GM19240 (cell line): ENCODE data around the gene AMOTL1.

Source experiments
- DNase-seq: peaks from one replicate; pipeline ENCODE4 v3.0.0; 2011; ENCODE audit warnings: low spot score; ENCODE audit not compliant: insufficient read length

Gene AMOTL1, protein sequence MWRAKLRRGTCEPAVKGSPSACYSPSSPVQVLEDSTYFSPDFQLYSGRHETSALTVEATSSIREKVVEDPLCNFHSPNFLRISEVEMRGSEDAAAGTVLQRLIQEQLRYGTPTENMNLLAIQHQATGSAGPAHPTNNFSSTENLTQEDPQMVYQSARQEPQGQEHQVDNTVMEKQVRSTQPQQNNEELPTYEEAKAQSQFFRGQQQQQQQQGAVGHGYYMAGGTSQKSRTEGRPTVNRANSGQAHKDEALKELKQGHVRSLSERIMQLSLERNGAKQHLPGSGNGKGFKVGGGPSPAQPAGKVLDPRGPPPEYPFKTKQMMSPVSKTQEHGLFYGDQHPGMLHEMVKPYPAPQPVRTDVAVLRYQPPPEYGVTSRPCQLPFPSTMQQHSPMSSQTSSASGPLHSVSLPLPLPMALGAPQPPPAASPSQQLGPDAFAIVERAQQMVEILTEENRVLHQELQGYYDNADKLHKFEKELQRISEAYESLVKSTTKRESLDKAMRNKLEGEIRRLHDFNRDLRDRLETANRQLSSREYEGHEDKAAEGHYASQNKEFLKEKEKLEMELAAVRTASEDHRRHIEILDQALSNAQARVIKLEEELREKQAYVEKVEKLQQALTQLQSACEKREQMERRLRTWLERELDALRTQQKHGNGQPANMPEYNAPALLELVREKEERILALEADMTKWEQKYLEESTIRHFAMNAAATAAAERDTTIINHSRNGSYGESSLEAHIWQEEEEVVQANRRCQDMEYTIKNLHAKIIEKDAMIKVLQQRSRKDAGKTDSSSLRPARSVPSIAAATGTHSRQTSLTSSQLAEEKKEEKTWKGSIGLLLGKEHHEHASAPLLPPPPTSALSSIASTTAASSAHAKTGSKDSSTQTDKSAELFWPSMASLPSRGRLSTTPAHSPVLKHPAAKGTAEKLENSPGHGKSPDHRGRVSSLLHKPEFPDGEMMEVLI

DNA sequence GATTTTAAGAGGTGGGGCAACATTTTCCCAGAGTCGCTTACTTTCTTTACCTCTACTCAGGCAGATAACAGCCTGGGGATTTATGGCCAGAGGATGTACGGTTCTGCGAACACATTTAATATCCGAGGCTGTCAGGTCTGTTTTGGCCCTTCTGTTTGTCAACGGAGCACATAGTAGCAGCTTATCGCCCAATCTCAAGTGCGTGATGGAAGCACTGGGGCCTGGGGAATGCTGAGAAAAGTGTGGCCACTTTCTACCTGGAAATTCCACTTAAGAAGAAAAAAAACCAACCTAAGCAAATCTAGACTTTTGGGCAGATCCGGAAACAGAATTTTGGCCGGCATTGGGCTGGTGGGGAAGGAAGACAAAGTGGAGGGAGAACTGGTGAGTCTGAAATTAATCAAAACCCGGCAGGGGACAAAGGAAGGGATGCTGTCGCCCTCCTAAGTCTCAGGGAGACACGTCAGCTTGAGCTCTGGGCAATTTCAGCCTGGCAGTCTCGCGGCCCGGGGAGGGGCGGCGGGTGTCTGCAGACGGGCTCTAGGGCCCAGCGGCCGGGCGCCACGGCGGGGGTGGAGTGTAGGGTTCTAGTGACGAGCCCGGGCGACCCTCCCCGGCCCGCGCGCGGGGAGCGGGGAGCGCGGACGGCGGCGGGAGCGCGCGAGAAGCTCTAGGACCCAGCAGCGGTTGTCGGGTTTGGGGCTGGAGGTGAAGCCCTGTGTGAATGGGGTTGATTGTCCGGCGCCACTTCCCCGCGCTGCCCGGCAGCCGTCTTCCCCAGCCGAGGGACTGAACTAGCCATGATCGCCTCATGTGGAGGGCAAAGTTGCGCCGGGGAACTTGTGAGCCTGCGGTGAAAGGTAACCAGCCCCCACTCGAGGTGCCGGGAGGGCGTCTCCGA, at the start of gene AMOTL1:
Gene AMOTL1 (plus strand): TSS at position 656 of the 901 bp plus-strand sequence. CDS start 156 bp downstream, at position 812.
- no peak for DNase-seq

DNA sequence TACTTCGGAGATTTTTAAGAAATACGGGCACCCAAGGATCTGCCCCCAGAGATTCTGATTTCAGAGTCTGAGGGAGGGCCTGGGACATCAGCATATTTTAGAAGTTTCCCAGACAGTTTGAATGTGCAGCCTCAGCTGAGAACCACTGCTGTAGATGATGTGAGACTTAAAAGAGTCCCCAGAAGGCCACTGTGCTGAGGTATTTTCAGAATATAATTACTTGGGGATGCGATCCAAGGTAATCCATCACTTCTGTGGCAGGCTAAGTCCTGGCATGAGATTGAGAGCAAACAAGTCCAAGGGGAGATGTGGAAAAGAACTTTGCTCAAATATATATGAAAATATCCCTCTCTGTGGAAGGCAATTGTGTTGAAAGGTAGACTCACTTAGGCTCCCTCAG, 48.3 kb upstream of the AMOTL1 start:
- DNase-seq, result no peak

DNA sequence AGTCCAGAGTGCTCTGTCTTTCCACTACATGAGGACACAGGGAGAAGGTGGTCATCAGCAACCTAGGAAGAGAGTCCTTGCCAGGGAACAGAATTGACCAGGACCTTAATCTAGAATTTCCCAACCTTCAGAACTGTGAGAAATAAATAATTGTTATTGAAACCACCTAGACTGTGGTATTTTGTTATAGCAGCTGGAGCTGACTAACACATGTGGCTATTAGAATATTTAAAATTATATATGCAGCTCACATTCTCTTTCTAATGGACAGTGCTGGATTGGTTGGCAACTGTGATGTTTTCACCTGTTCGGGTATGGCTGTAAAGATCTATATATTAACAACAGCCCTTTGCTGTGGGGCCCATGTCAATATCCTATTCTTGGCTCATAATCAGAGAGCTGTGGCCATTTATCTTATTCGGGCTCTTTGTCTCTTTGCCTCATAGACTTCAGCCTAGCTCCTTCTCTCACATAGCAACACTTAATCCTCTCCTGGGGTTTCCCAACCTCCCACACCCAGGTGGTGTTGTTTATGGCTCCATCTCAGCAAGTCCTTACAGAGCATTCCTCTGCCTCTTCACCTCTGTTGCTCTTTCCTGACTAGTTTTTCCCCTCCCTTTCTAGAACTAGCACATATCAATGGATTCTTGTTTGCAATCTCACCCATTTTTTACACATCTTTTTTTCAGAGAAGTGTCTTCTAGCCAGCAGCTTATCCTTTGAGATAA, 46.4 kb upstream of the AMOTL1 start:
- no peak for DNase-seq

DNA sequence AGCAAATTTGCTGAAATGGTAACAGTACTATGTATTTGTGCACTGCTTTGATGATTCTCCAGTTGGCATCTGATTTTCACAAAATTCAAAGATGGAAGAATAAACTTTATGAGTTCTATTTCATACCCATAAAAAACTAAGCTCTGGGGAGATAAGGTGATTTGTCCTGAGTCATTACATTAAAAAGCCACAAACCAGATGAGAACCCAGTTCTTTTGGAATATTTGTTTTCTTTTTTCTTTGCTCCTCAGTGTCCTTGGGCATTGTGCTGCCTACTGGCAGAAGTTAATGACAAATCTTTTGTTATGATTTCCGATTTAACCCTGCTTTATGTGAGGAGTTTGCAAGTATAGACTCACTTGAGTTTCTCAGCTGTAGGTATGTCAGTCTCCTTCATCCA, 45.4 kb upstream of the AMOTL1 start:
- DNase-seq, result no peak

DNA sequence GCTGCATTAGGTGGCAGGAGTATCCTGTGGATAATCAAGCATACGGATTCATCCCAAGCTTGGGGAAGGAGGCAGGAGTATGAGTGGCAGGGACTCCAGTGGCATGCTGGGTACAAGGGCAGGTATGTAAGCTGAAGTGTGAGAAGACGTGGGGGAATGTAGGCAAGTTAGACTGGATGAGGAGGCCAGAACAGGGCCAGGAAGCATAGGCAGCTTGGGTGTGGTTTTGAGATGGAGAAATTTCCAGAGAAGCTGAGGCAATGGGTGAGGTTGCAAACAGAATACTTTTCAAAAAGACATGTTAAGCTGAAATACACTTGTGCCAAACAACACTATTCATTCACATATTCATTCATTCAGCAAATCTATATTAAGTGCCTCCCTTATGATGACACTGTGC, 43.1 kb upstream of the AMOTL1 start:
- DNase-seq, result no peak

DNA sequence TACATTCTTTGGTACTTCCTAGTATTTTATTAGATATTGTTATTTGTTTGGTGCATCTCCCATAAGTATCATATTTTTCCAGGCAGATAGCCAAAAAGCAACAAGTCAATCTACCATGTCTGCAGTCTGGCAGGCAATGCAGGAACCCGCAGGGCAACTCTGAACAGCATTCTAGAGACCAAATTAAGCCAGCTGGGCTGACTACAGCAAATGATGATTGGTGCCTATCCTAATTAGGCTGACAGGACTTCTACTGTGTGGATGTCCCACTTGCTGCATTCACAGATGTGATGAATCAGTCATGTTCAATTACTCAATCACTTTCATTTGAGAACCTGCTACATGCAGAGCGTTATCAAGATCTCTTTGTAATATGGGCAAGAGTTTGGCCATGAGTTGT, 40.3 kb upstream of the AMOTL1 start:
- DNase-seq, result no peak

DNA sequence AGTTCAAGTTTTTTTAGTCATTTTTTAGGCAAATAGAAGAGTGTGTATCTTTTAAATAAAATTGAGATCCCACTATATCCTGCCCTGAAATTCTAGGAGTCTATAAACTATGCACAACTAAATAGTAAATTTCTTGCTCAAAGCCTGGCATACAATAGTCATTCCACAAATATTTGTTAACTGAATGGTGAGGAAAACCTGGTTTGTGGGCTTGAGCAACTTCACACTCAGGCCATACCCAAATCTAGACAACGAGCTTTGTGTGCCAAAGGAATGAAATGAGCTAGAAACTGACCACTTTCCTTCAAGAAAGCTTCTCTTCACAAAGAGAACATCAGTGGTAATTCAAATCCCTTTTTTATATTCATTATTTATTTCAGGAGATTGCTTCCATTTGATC, 39.6 kb upstream of the AMOTL1 start:
- DNase-seq, result no peak

DNA sequence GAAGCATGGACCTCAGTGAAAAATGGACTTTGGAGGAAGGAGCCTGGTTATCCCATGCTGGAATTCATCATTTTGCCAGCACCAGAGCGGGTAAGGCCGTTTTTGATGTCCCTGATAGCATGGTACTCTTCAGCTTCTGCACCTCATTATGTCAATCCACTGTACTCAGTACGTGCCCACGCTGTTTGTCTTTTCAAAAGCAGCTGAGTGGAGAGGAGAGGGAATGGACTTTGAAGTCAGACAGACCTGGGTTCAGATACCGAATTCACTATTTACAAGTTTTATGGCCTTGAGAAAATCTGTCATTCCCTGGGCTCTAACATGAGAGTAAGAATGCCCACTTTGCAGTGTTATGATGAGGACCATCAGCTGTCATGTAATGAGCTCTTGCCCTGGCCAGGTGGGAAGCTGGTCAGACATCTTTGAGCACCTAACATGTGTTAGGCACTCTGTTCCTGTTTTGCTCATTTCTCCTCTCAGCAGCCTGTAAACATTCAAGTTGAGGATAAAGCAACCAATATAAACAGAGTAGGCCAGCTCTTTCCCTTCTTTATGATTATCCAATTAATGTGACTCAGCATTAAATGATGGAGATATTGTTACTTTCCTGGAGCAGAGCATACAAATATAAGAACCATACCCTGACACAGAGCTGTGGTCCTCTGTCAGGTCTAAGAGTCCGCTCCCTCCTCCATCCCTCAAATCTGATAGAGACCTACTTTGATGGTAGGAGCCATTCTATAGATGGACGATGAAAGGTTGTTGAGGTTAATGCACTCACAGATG, 39.0 kb upstream of the AMOTL1 start:
- DNase-seq, result no peak

DNA sequence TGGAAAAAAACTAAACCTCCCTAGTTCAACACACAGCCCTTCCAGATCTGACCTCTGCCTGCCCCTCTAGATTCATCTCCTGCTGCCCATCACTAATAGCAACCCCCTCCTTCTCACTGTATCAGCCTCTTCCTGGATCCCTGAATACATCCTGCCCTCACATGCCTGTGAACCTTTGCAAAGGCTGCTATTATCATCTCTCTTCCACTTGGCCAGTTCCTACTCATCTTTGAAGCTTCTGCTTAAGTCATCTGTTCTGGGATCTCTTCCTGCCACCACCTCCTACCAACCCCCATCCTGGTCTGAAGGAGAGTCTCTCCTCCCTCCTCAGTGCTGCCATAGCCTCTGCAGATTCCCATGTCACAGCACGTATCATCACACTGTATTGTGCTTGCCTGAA, 38.0 kb upstream of the AMOTL1 start:
- DNase-seq, result no peak

DNA sequence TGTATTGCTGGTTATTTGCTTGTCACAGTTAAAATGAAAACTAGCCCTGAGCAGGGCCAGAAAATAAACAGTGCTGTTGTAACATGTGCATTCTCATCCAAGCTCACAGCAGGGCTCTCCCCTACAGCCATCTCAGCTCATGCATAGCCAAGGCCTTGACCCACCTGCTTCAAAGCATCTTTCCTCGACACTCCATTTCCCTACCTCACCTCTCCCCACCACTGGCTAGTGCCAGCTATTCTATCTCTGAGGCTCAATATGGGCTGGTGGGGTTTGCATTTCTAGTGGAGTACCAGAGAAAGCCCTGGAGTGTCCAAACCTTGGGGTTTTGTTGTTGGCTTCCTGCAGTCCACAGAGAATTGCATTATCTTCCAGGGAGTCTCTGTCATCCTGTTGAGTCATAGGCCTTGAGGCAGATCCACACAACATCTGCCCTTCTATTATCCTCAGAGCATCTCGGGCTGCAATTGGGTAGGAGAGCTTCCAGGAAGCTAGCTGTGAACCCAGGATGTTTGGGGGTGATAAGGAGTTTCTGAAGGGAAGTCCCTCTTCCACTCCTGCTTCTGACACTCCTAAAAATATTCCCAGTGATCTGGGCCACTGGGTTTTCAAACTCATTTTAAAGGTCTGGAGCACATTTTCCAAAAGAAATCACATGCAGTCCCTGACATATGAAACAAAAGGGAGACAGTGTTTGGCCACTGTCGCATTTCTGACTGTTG, 36.1 kb upstream of the AMOTL1 start:
- no peak for DNase-seq

DNA sequence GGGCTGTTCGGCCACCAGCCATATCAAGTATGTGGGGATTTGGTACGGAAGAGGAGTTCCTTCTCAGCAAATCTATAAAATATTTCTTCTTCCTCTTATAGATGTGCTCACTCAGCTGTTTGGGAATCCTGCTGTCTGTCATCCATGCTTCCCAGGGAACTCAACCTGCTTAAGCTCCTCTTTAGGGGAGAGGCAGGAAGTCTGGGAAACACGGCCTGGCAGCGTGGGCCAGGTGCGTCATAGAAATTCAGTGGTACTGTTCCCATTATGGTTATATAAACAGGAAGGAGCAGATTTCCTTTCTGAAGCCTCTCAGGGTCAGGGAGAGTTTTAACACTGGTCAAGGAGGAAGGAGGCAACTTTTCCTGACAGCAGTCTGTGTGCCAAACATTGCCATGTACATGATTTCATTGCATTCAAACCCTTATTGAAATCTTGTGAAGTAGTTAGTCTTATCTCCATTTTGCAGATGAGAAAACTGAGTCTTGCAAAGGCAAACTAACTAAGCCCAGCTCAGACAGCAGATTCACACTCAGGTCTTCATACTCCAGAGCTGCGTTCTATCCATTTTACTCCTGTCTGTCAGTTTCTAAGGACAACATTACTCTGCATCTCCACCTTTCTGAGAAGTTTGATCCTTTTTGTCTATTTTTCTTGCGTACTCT, 35.4 kb upstream of the AMOTL1 start:
- DNase-seq, result no peak

DNA sequence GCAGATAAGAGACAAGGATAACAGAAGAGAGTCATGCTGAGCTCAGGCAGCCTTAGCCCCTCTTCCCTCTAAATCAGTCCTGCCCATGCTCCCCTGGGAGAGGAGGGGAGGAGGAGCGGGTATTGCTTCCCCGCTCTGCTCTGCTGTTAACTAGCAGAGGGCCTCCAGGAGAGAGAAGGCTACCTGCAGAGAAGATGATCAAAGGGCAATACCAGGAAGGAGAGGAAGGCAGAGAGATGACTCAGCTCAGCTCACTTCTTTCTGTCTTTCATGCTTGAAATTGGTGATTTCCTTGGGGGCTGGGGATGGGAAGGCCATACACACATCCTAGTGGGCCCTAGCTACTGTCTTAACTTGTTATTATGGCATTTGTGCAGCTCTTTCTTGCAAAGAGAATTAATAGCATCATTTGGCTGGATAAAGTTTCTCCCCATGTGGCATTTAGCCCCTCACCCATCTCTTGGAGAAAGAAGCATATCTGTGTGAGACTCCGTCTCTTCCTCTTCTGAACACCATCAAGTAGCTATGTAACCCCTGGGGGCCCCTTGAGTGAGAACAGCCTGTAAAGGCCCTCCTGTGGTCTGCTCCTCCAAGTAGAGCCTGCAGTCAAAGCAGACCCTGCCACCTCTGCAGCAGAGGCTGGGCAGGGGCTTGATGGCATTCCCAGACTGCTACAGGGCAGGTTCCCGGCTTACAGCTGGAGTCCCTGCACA, 33.4 kb upstream of the AMOTL1 start:
- no peak for DNase-seq

DNA sequence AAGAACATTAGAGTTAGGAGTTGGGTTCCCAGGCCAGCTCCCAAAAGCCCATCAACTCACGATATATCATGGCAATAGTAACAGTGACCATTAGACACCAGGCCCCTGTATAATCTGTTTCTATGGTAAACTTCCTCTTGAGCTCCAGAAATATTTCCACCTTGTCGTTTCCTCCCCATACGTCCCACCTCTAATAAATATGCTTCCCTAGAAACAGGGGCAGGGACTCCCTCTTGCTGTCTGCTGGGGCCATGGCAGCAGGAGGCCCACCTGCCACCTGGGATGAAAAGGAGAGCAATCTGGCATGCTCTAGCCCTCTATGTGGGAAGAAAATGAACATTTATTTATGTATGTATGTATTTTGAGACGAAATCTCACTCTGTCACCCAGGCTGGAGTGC, 32.2 kb upstream of the AMOTL1 start:
- no peak for DNase-seq

DNA sequence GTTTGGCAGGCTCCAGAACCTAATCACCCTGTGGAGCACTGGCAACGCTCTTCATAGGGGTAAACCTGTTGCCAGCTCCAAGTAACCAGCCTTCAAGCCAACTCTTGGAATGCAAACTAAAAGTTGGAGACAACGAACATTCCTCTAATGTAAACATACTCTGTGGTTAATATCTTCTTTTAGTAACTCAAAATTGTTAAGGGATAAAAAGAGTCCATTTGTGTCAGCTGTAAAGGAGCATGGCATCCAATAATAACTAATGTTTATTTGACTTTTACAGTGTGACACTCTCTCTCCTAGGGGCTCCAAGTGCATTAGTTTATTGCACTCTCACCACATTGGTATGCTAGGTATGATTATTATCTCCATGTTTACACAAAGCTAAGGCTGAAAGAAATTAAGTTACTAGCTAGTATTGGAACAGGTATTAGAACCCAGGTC, 31.0 kb upstream of the AMOTL1 start:
- DNase-seq, result no peak

DNA sequence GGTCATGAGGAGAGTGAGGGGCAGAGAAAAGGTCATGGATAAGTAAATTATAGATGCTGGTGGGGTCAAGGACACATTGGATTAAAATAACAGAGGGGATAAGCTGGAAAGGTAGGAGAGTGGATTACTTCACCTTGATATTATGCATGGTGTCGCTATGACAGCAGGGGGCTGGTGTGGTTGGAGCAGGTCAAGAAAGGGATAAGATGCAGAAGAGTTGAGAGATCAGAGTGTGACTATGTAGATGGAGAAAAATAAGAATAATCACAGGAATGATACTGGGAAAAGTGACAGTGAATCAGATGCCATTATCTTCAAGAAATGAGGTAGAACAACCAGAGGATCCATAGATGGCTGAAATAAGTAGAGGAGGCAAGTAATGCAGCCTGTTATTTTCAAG, 29.4 kb upstream of the AMOTL1 start:
- DNase-seq, result no peak

DNA sequence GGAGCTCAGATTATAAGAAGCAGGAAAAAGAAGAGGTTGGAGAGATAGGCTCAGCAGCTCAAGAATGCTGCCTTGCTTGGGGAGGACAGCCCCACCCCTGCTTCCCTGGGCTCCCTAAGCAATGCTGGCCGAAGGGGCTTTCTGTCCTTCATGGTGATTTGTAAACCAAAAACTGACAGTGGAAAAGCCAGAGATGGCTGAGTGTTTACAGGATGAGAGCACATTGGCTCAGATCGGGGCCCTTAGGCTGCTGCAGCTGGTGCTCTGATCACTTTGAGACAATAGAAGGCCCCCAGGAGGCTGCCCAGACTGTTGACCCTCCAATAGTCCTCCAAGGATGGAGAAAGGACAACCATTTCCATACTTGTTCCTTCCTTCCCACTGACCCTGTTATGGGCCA, 28.8 kb upstream of the AMOTL1 start:
- DNase-seq, result no peak

DNA sequence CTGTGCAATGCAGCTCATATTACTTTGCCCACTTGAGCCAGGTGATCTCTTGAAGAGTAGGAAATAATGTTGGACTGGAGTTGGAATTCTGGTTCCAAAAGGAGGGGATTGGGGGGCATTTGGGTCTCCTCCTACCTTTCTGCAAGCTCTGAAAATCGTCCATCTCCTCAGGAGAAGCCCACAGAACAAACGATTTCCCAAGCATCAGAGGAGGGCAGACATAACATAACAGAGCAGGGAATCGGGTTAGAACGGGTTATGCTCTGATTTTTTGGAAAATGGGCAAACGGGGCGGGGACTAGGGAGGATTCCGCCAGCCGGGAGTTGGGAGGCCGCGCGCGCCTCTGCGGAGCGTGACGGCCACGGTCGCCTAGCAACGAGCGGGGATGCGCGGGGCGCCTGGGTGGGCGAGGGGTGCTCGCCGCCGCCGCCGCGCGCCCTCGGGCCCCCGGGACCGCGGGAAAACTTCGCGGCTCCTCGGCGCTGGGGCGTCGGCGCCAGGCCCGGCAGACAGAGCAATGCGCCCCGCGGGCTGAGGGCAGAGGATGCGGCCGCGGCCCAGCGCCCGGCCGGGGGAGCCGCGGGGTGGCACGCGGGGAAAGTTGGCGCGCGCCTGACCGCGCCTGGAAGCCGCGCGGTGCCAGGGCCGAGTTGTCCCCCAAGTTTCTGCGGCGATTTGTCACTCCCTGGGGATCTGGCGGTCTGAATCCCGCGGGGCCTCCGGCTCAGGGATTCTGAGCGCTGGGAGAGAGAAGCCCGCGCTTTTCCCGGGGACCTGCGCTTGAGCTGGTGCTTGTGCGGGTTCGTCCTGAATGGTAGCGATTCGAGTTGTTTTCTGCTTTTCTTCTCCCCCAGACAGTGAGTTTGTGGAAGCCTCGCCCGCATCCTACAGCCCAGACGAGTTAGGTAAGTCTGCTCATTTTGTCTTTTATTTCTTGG, 27.8 kb upstream of the AMOTL1 start:
- no peak for DNase-seq
